HEK293T (cell line): Measurements from ENCODE around the gene TXNDC8.

Experiments used
- CTCF ChIA-PET: fragments of 350-600 bp; formaldehyde crosslinking; extraction: SDS; loops from one replicate; lab custom pipeline; 2021; ENCODE audit warnings: antibody characterized with exemption, inconsistent platforms; lab: Yijun Ruan, JAX
- POLR2A ChIA-PET: fragments of 350-600 bp; formaldehyde crosslinking; extraction: SDS; loops from one replicate; lab custom pipeline; 2020; ENCODE audit warnings: antibody characterized with exemption, inconsistent platforms; lab: Yijun Ruan, JAX
- DNase-seq: peaks from one replicate; pipeline ENCODE4 v3.0.0; 2012; ENCODE audit warnings: mixed read lengths; ENCODE audit errors: extremely low spot score
- ARNT ChIP-seq: fragments of 450-650 bp; IDR thresholded peaks from 2 replicates; pipeline ENCODE4 v1.6.1; 2017; ENCODE audit warnings: mild to moderate bottlenecking
- BHLHE40 ChIP-seq: fragments of 450-650 bp; IDR thresholded peaks from 2 replicates; pipeline ENCODE4 v1.6.1; 2016; ENCODE audit warnings: mild to moderate bottlenecking, moderate library complexity, borderline replicate concordance
- CTBP1 ChIP-seq: fragments of 450-650 bp; IDR thresholded peaks from 2 replicates; pipeline ENCODE4 v1.6.1; 2016; ENCODE audit warnings: borderline replicate concordance
- ELF4 ChIP-seq: fragments of 450-650 bp; IDR thresholded peaks from 2 replicates; pipeline ENCODE4 v1.6.1; 2017; ENCODE audit warnings: antibody characterized with exemption
- FOXA1 ChIP-seq: fragments of 450-650 bp; IDR thresholded peaks from 2 replicates; pipeline ENCODE4 v1.6.1; 2016; ENCODE audit warnings: mild to moderate bottlenecking
- FOXK2 ChIP-seq: fragments of 450-650 bp; IDR thresholded peaks from 2 replicates; pipeline ENCODE4 v1.6.1; 2016; ENCODE audit warnings: mild to moderate bottlenecking
- FOXM1 ChIP-seq: fragments of 450-650 bp; IDR thresholded peaks from 2 replicates; pipeline ENCODE4 v1.6.1; 2017; ENCODE audit warnings: mild to moderate bottlenecking, borderline replicate concordance
- HDGF ChIP-seq: fragments of 450-650 bp; IDR thresholded peaks from 2 replicates; pipeline ENCODE4 v1.6.1; 2017; ENCODE audit warnings: antibody characterized with exemption, borderline replicate concordance
- L3MBTL2 ChIP-seq: fragments of 450-650 bp; conservative IDR thresholded peaks from 2 replicates; pipeline ENCODE4 v1.6.1; 2016; ENCODE audit warnings: mild to moderate bottlenecking
- LEF1 ChIP-seq: fragments of 450-650 bp; IDR thresholded peaks from 2 replicates; pipeline ENCODE4 v1.6.1; 2017; ENCODE audit warnings: mild to moderate bottlenecking, borderline replicate concordance
- NFRKB ChIP-seq: fragments of 450-650 bp; IDR thresholded peaks from 2 replicates; pipeline ENCODE4 v1.6.1; 2016; ENCODE audit warnings: mild to moderate bottlenecking, moderate library complexity
- PKNOX1 ChIP-seq: fragments of 450-650 bp; IDR thresholded peaks from 2 replicates; pipeline ENCODE4 v1.6.1; 2016
- SP1 ChIP-seq: fragments of 450-650 bp; IDR thresholded peaks from 2 replicates; pipeline ENCODE4 v1.6.1; 2017
- SUZ12 ChIP-seq: fragments of 450-650 bp; IDR thresholded peaks from 2 replicates; pipeline ENCODE4 v1.6.1; 2016; ENCODE audit warnings: mild to moderate bottlenecking
- TARDBP ChIP-seq: fragments of 450-650 bp; IDR thresholded peaks from 2 replicates; pipeline ENCODE4 v1.6.1; 2016
- ZNF384 ChIP-seq: fragments of 450-650 bp; IDR thresholded peaks from 2 replicates; pipeline ENCODE4 v1.6.1; 2016

The TXNDC8 gene

GRCh38 chr9:110357505-110357904, 19.8 kb upstream of the TXNDC8 start:
- TF ChIP-seq TARDBP: no peak
- no peak for TF ChIP-seq FOXM1
- no peak for TF ChIP-seq LEF1
- TF ChIP-seq L3MBTL2: no peak
- TF ChIP-seq NFRKB: no peak
- no peak for TF ChIP-seq SUZ12
- no peak for TF ChIP-seq SP1
- TF ChIP-seq ZNF384: no peak
- no peak for TF ChIP-seq ARNT
- TF ChIP-seq HDGF: no peak
- no peak for TF ChIP-seq FOXK2
- ChIA-PET POLR2A (no interaction called here), CTCF (no interaction called here)
- DNase-seq: no peak

- ChIA-PET POLR2A (no interaction called here), CTCF (no interaction called here)
- TF ChIP-seq L3MBTL2: no peak
- no peak for TF ChIP-seq FOXM1
- TF ChIP-seq ZNF384: no peak
- TF ChIP-seq PKNOX1: no peak
- no peak for TF ChIP-seq FOXA1
- TF ChIP-seq NFRKB: no peak
- no peak for TF ChIP-seq ARNT
- no peak for TF ChIP-seq BHLHE40
- no peak for TF ChIP-seq ELF4
- TF ChIP-seq TARDBP: no peak
- no peak for TF ChIP-seq HDGF
- no peak for TF ChIP-seq SP1
- no peak for TF ChIP-seq CTBP1
- TF ChIP-seq LEF1: no peak
- no peak for TF ChIP-seq SUZ12
- no peak for TF ChIP-seq FOXK2
- DNase-seq: no peak
Measured at GRCh38 chr9:110356639-110357395, 19.2 kb upstream of the TXNDC8 start.

- ChIA-PET CTCF (no interaction called here), POLR2A (no interaction called here)
- DNase-seq: no peak
- TF ChIP-seq HDGF (no peak), SP1 (no peak), ZNF384 (no peak)
Measured at GRCh38 chr9:110355911-110356310, 18.2 kb upstream of the TXNDC8 start.

- CTCF ChIA-PET: interaction anchor here (1.1 kb wide), 1 partner anchor 95 kb away, joined by 4 read pairs; the partner anchor contains the start of gene TXN
- TF ChIP-seq ELF4 (no peak), PKNOX1 (peak; percentile 17; the same call in 1 of the 2 replicates)
- POLR2A ChIA-PET: no interaction called here
- no peak for DNase-seq
Measured at GRCh38 chr9:110351009-110351467, 13.4 kb upstream of the TXNDC8 start.

GRCh38 chr9:110346325-110346724, 8.7 kb upstream of the TXNDC8 start:
- TF ChIP-seq ELF4 (no peak), TARDBP (no peak), CTBP1 (no peak), SUZ12 (no peak), FOXM1 (no peak), BHLHE40 (no peak), FOXA1 (no peak), ARNT (no peak), LEF1 (no peak), FOXK2 (no peak), SP1 (no peak), ZNF384 (no peak), PKNOX1 (no peak)
- DNase-seq: no peak
- ChIA-PET POLR2A (no interaction called here), CTCF (no interaction called here)

- TF ChIP-seq ZNF384 (no peak), FOXM1 (no peak), L3MBTL2 (no peak), FOXA1 (no peak), LEF1 (no peak), ELF4 (no peak), NFRKB (no peak), SUZ12 (no peak), TARDBP (no peak), FOXK2 (no peak), ARNT (no peak), SP1 (no peak)
- DNase-seq: no peak
- ChIA-PET POLR2A (no interaction called here), CTCF (no interaction called here)
Measured at GRCh38 chr9:110344821-110345220, 7.2 kb upstream of the TXNDC8 start.
